HG03103 (cell line): Measurements from ENCODE around the gene ZNF275.

ENCODE experiments used
- ATAC-seq: cut with Tn5 transposase; IDR thresholded peaks from one replicate; pipeline ENCODE4 v1.9.1; 2021; ENCODE audit warnings: low read depth; ENCODE audit not compliant: unreplicated experiment

Gene ZNF275

DNA sequence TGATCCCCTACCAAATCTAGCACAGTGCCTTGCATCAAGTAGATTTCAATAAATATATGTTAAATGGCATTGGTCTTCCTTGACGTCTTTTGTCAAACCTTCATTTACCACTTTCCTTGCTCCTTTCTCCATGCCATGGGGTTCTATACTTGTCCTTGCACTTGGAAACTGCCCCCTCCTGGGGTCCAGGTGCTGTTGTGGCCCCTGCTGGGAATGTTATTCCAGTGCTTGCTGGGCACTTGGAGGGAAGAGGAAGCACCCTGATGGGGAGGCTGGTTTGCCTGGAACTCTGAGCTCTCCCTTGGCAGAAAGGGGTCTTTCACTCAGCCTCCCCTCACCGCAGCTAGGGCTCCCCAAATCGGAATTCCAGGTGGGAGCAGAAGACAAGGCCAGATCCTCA lies 18.9 kb downstream of the ZNF275 start:
- ATAC-seq, result no peak

DNA sequence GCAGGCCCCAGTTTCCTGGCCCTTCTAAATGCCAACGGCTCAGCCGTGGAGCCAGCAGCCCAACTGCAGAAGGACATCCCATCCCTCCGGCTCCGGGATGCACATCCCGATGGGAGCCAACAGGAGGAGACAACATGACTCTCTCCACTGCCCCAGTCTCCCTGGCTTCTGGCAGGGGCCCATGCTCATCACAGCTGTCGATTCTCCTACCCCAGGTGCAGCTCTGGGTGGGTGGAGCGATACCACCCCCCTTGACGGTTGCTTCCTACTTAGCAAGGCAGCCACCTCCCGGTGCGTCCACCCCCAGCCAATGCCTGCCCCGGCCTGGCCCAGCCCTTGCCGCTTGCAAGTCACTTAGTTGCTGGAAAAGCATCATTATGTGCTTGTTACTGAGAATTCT lies 19.5 kb downstream of the ZNF275 start:
- no peak for ATAC-seq

DNA sequence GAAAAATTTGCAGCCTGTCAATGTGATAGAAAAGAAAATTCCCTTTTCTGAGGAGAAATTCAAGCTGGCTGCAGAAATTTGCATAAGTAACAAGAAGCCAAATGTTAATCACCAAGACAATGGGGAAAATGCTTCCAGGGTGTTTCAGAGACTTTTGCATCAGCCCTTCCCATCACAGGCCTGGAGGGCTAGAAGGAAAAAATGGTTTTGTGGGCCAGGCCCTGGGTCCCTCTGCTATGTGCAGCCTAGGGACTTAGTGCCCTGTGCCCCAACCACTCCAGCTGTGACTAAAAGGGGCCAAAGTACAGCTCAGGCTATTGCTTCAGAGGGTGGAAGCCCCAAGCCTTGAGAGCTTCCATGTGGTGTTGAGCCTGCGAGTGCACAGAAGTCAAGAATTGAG lies 23.9 kb downstream of the ZNF275 start:
- no peak for ATAC-seq

DNA sequence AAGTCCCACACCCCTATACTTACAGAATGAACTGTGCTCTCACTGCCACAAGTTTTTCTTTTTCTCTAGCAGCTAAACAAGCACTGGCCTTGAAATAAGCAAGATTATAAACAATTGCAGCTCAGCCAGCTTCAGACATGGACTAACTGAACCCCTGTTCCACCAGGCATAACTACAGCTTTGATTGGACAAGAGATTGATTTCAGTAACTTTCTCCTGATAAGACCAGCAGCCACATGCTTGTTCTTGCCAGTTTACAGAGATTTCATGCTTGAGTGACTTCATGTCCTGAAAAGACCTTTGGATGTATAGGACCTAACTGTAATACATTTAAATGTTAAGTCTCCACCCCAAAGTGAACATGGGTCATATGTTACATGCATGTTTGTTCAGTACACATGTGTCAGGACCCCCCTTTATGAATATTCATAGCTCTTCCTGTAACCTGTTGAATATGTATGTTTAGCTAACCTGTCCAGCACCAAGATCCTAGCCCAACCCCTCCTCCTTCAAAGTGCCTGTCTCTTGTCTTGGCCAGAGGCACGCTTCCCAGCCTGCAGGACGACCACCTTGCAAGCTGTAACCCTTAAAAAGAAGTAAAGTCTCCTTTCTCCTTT lies 27.9 kb downstream of the ZNF275 start:
- no peak for ATAC-seq

DNA sequence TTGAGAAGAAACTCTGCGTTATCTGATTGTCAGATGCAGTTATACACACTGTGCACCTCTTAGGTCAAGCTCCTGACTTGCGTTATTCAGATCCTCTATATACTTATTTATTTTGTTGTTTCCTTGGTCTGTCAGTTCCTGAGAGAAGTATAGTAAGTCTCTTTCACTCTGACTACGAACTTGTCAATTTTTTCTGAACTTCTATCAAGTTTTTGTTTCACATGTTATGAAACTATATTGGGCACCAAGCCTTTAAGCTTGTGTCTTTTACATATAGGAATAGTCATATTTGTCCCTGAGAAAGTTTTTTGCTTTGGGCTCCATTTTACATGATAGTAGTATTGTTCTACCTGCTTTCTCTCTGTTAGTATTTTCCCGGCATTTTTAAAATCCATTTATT lies 31.7 kb downstream of the ZNF275 start:
- ATAC-seq, result no peak

DNA sequence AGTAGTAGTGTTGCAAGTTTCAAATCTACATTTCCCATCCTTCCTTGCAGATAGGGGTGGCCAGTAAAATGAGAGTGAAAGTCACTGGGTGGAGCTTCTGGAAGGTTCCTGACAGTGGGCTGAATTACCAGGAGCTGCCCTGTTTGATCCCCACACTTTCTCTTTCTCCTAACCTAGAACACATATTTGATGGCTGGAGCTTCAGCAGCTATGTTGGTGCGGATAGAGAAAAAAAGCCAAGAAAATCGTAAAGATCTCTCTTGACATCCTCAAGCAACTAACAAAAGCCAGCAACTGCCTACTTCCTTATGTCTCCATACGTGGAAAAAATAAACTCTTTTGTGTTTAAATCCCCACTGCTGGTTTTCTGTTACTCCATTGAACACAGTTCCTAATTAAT lies 32.2 kb downstream of the ZNF275 start:
- no peak for ATAC-seq

DNA sequence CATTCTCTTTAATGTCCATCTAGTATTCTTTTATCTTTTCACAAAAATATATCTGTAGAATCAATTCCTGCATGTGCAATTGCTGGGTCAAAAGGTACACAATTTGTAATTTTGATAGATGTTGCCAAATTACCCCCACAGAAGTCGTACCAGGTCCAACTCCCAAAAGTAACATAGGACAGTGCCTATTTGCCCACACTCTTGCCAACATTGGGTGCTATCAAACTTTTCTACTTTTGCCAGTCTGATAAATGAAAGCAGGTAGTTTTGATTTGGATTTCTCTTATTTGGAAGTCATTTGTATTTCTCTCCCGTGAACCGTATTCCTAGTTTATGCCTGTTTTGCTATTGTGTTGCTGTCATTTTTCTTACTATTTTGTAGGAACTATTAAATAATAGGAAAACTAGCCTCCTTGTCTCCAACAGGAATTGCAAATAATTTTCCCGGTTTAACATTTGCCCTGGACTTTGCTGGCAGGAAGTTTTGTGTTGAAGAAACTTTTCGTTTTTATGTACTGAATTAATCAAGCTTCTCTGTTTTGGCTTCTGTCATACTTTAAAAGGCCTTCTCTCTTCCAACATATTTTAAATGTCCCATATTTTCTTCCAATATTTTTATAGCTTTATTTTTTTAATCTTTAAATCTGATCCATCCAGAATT lies 33.1 kb downstream of the ZNF275 start:
- ATAC-seq, result no peak

DNA sequence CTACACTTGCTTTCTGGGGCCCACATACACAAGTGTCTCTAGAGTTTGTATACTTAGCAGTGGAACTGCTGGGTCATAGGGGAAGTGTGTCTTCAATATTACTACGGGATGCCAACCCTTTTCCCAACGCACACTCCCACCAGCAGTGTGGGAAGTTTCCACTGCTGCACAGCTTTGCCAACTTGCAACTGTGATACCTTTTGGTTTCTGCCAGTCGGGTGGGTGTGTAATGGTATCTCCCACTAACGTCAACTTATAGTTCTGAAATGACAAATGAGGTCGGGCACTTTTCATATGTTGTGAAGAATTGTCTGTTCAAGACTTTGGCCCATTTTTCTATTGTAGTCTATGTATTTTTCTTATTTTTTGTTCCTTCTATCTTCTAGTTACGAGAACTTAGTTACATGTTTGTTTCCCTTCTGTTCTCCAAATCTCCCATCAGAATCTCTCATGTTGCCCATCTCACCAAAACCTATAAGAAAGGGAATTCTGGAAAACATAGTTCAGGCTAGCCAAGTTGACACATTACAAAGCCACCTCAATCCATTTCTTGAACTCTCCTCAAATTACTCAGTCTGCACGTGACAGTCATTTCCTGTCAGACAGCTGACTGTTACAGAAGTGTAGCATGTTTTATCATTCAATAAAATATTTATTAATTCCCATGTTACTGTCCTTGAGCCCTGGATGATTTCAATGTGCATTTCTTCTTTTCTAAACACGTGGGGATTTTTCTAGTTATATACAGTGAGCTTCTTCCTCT lies 36.5 kb downstream of the ZNF275 start:
- no peak for ATAC-seq

DNA sequence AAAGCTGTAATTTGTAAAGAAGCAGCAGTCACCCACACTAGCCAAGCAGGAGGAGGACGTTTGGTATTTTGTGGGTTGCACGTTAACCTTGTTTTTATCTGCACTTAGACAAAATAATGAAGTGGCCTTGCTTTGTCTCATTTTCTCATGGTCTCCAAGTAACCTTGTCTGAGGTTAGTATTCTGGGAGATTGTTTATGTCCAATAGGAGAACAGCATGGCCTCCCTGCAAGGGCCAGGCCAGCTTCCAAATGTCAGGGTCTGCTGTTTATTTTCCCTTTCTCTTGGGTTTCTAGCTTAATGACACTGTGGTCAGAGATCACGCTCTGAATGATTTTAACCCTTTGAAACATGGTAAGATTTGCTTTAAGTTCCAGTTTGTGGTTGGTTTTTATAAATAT lies 37.3 kb downstream of the ZNF275 start:
- no peak for ATAC-seq

DNA sequence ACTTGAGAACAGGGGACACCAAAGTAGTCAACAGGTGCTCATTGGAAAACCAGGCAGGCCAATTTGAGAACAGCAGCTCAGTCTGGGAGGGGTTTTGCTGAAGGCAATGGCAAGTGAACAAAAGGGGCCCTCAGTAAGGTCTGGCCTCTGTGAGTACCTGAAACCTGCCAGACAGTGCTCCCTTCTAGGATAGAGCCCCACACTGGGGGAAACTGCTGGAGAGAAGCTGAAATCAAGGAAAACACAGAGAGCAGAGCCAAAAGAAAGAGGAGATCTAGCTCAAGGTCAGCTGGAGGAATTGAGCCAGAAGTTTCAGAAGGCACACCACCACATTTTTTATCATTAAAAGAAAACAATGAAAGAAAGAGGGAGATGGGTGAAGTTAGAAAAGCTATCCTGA lies 39.0 kb downstream of the ZNF275 start:
- no peak for ATAC-seq

DNA sequence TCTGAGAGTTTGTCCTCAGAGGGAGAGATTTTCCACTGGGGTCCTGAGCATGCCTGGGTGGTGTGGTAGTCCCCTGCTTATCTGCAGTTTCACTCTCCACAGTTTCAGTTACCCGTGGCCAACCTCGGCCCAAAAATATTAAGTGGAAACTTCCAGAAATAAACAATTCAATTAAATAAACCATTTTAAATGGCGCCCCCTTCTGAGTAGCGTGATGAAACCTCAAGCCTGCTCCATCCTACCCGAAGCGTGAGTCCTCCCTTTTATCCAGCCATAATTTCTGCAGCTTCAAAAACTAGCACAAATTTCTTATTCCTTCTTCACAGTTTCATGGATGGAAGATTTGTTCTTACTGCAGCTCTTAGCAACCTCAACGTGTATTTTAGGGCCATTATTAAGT lies 40.5 kb downstream of the ZNF275 start:
- no peak for ATAC-seq

DNA sequence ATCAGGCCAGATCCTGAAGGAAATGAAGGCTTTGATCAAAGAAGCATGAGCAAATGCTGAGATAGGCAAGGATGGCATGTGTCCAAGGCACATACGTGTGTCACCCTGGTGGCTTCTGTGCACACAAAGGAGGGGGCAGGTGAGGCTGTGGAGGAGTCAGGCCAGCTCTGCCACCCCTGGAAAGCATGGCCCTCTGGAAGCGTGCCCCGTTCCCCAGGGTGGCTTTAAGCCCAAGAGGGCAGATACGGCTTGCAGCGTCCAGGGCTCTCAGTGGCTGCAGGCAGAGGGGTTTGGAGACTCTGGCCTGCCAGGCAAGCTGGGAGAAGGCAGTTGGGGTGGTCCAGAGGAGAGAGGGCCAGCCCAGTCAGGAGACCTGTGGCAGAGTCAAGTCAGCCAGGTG lies 41.6 kb downstream of the ZNF275 start:
- ATAC-seq, result no peak

DNA sequence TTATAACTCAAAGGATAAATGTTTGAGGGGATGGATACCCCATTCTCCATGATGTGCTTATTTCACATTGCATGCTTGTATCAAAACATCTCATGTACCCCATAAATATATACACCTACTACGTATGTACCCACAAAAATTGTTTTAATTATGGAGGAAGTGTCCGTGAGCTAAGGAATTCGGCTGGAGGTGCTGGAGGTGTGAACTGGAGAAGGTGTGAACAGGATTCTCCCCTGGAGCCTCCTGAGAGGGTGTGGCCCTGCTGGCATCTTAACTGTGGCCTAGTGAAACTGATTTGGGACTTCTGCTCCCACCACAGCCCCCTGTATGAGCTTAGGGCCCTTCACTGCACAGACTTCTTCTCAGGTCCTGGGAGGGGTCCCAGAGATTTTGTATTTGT lies 43.8 kb downstream of the ZNF275 start:
- no peak for ATAC-seq

DNA sequence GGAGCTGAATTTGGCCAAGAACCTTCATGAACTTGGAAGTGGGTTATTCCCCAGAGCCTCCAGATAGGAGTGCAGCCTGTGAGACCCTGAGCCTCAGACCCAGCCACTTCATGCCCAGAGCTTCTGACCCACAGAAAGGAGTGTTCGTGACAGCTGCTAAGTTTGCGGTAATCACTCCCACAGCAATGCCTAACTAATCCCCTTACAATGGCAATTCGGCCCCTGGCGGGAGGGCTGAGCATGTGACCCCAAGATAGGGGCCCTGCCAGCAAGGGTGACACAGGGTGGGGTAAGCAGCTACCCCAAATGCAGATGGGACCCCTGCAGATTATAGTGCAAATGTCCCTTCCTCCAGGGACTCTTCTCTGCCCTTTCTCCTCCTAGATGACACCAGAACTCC lies 44.7 kb downstream of the ZNF275 start:
- no peak for ATAC-seq

DNA sequence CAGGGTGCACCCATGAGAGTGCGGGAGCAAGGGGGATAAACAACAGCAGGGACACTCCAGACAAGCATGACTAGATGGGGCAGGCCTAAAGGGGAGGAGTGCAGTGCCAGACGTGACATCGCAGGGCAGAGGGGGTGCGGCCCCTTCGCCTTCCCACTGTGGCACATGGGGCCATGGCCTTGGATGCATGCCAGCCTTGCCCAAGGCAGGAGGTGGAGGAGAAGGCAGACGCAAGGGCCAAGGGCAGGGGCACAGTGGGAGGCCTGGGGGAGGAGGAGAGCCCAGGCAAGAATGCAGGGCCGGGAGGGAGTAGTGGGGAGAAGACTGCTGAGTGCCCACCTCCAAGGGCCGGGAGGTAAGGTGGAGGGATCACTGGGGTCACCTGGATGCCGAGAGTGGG lies 45.6 kb downstream of the ZNF275 start:
- ATAC-seq, result no peak

DNA sequence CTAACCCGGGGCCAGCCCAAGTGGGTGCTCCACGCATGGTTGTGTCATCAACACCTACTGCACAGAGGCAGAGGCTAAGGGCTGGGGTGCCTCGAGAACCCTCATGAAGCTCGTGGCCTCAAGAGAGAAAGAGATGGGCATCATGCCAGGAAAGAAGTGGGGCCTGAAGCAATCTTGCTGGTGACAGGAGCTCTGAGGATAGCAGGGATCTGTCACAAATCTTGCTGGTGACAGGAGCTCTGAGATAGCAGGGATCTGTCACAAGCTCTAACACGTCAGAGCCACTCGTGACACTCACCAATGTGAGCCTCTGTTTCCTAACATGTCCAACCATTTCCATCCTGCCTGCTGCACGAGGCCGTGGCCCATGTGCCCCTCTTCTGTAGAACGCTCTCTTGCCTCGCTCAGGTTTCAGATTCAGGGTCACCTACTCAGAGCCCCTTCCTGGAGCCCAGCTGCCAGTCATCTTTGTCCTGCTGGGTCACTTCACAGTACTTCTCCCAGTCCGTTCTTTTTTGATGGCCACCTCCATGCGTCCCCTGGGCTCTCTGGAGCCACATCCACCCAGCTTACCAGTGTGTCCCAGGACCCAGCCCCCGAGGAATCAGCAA lies 46.1 kb downstream of the ZNF275 start:
- no peak for ATAC-seq

DNA sequence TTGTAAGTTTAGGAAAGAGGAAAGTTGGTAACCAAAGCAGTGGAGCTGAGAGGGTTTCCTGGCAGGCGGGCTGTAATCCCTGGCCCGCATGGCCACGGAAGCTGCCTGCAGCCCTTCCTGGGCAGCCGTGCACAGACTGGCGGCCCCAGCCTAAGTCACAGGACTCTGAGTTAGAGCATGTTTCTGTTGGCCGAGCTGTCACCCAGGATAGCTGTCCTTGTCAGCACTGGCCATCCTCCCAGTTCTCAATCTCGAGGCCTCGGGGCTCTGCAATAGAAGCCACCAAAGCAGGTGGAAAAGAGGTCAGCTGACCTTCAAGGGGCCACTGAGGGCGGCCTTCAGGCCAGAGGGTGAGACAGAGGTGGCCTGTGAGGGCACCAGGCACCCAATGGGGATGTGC lies 46.7 kb downstream of the ZNF275 start:
- no peak for ATAC-seq

DNA sequence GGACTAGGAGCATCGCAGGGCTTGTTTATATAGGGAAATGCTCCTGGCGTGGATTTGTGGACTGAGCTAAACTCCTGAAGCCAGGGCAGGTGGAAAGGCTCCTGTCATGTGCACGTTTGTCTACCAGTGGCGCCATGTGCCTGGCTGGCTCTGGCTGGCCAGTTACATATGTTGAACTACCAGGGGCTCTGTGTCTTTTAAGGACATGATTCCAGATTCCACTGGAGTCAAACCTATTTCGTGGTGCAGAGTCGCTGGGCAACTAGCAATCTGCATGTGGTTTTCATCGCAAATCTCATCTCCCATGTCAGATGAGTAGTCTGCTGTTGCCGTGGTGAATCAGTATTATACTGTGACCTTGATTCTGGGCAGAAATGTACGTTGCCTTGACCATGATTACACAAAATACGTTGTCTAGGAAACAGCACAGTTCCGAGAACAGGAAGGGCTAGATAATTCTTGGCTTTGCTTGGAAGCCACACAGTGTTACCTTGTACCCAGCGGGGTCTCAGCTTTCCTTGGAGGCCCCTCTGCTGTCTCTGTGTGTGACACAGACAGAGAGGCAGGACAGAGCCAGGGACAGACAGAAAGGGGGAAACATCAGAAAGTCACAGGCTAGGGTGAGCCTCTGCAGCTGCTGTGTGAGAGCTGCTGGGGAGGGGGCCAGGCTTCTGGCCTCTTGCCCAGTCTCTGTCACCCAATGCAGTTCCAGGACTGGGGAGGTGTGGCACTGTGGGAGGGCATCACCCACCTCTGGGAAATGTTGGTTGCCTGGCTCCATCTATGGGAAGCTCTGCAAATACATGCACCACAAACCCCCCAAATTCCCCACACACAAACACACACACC lies 48.0 kb downstream of the ZNF275 start:
- ATAC-seq, result no peak

DNA sequence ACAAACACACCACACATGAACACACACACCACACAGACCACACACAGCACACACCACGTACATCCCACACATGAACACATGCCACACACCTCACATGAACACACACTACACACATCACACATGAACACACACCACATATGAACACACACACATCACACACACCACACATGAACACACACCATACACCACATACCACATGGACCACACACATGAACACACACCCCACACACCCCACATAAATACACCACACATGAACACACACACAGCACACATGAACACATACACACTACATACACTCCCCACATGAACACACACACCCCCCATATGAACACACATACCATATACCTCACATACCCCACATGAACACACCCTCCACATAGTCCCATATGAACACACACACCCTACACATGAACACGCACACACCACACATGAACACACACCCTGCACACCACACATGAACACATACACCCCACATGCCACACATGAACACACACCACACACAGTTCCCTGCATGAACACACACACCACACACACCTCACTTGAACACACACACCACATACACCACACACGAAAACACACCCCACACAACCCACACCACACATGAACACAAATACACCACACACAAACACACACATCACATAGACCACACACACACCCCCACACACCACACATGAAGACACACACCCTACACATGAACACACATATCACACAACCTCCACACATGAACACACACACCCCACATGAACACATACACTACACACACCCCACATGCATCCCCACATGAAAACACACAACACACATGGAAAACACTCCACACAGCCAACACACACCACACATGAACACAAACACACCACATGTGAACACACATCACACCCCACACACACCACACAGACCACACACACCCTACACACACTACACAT lies 48.9 kb downstream of the ZNF275 start:
- ATAC-seq, result no peak

DNA sequence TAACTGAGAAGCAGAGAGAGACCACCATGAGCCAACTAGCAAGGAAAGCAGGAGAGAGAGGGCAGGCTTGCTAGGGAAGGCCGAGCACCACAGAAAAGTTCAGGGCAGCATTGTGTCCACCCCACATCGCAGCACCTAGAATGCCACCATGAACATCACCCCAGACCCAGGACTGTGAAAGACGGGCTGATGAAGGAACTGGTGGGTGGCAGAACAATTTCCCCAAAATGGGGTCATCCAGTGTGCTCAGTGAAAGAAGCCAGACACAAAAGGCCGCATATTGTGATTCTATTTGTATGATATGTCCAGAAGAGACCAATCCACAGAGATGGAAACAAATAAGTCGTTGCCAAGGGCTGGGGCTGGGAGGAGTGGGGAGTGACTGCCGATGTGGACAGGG lies 50.4 kb downstream of the ZNF275 start:
- ATAC-seq, result no peak
